Measurements from ENCODE around the gene ADAP1.

The ADAP1 gene

DNA sequence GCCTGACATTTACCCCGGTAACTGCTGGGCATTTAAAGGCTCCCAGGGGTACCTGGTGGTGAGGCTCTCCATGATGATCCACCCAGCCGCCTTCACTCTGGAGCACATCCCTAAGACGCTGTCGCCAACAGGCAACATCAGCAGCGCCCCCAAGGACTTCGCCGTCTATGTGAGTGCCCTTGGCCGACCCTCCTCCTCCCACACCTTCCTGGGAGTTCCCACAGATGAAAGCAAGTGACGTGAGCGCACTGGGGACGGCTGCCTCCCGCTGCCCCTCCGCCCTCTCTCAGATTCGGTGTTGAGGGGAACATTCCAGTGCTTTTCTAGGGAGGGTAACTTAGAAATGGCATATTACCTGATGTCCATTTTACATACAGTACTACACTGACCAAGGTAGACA lies 85.1 kb downstream of the ADAP1 start:
- DNase-seq (ENCODE audit: low spot score), result no peak
- in situ Hi-C loops (cut with MboI; ENCODE audit: low sequenced_read_pairs, unreplicated experiment), result no loop called here
- no peak for TF ChIP-seq CTCF (IDR thresholded peaks at IDR 0.05; ENCODE audit: borderline replicate concordance, control extremely low read depth, extremely low read depth, insufficient read depth, missing control alignments)

DNA sequence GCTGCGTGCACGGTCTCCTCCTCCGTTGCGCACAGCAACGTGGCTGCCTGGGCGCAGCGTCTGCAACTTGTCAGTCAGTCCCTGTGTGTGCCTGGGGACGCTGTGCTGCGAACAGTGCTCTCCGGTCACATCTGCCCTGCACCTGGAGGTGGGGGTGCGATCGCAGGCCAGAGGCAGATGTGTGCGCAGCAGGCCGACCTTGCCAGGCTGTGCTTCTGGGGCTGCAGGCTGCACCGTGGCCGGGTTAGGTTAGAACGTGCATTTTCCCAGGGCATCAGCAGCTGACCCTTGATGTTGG lies 86.3 kb downstream of the ADAP1 start:
- in situ Hi-C loops (cut with MboI; ENCODE audit: low sequenced_read_pairs, unreplicated experiment), result no loop called here
- no peak for TF ChIP-seq CTCF (IDR thresholded peaks at IDR 0.05; ENCODE audit: borderline replicate concordance, control extremely low read depth, extremely low read depth, insufficient read depth, missing control alignments)
- DNase-seq (ENCODE audit: low spot score), result no peak

DNA sequence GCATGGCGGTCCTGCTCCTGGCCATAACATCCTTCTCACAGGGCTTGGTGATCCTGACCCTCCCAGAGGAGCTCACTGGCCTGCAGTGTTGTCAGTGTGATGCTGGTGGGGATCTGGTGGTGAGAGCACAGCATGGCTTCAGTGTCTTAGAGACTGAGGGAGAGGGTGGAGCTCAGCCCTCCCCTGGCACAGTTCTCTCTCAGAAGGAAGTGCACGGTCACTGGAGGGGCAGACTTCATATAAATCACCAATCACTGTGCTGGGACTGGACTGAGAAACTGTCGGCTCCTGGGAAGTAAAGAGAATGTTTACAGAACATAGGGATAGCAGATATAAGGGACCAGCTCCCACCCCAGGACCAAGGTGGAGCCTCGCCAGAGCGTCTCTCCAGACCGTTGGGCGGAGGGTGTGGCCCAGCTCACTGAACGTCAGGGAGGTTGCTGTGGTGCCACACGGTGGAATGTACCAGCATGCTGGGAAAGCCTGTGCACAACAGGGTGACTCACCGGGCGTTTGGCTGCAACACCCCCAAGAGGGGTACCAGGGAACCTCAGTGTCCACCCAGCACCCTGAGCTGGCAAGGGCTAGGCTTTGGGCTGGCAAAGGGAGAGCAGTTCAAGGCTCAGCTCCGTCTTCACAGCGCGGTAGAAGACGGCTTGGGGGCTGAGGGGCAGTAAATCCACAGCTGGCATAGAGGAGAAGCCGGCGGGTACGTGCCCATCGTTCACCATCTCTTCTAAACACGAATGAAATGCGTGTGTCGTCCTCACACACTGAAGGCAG lies 86.9 kb downstream of the ADAP1 start:
- no peak for TF ChIP-seq CTCF (IDR thresholded peaks at IDR 0.05; ENCODE audit: borderline replicate concordance, control extremely low read depth, extremely low read depth, insufficient read depth, missing control alignments)
- in situ Hi-C loops (cut with MboI; ENCODE audit: low sequenced_read_pairs, unreplicated experiment), result no loop called here
- no peak for DNase-seq (ENCODE audit: low spot score)

- in situ Hi-C loops (cut with MboI; ENCODE audit: low sequenced_read_pairs, unreplicated experiment), result no loop called here
- no peak for TF ChIP-seq CTCF (IDR thresholded peaks at IDR 0.05; ENCODE audit: borderline replicate concordance, control extremely low read depth, extremely low read depth, insufficient read depth, missing control alignments)
- DNase-seq (ENCODE audit: low spot score), result no peak
Observed at GRCh38 chr7:867001-867405, 87.5 kb downstream of the ADAP1 start.

DNA sequence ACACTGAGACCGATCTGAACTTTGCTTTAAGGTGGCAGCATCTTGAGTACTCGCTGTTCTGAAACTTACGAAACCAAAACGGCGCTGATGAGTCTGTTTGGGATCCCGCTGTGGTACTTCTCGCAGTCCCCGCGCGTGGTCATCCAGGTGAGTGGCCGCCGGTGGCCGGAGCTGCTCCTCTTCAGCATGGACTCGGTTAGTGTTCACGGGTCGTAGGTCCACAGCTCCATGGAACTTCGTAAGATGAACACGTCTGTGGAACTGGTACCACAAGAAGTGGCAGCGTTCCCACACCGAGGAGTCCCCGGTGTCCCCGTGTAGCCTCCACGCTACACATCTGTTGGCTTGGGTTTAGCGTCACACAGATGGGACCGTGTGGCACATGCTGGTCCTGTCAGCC lies 88.6 kb downstream of the ADAP1 start:
- TF ChIP-seq CTCF (IDR thresholded peaks at IDR 0.05; ENCODE audit: borderline replicate concordance, control extremely low read depth, extremely low read depth, insufficient read depth, missing control alignments), result no peak

GRCh38 chr7:863106-863505 lies 91.4 kb downstream of the ADAP1 start:
- no peak for TF ChIP-seq CTCF (IDR thresholded peaks at IDR 0.05; ENCODE audit: borderline replicate concordance, control extremely low read depth, extremely low read depth, insufficient read depth, missing control alignments)
- in situ Hi-C loops (cut with MboI; ENCODE audit: low sequenced_read_pairs, unreplicated experiment), result no loop called here

More for the DNA sequence above, 88.6 kb downstream of the ADAP1 start:
- no peak for DNase-seq (ENCODE audit: low spot score)
- in situ Hi-C loops (cut with MboI; ENCODE audit: low sequenced_read_pairs, unreplicated experiment), result no loop called here

More at GRCh38 chr7:863106-863505, 91.4 kb downstream of the ADAP1 start:
- no peak for DNase-seq (ENCODE audit: low spot score)
